Measurements from ENCODE around the gene CFAP46.

CFAP46 gene

DNA sequence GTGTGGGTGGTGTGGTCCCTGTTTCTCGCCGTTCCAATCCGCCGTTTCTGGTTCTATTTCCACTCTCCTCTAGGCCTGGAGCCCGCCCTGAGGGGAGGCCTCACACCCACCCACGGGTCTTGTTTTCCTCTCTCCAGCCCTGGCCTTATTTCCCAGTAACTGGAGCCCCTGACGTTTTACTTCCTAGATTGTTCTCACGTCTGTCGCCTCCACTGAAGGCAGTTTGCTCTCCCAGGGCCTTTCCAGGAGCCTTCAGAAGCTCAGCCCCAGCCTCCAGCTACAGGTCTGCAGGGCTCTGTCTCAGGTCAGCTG lies 30.6 kb downstream of the CFAP46 start:
- no peak for TF ChIP-seq TAF1 (IDR thresholded peaks at IDR 0.05; ENCODE audit: borderline replicate concordance, insufficient read depth, low read length)
- TF ChIP-seq, protein P1, sequence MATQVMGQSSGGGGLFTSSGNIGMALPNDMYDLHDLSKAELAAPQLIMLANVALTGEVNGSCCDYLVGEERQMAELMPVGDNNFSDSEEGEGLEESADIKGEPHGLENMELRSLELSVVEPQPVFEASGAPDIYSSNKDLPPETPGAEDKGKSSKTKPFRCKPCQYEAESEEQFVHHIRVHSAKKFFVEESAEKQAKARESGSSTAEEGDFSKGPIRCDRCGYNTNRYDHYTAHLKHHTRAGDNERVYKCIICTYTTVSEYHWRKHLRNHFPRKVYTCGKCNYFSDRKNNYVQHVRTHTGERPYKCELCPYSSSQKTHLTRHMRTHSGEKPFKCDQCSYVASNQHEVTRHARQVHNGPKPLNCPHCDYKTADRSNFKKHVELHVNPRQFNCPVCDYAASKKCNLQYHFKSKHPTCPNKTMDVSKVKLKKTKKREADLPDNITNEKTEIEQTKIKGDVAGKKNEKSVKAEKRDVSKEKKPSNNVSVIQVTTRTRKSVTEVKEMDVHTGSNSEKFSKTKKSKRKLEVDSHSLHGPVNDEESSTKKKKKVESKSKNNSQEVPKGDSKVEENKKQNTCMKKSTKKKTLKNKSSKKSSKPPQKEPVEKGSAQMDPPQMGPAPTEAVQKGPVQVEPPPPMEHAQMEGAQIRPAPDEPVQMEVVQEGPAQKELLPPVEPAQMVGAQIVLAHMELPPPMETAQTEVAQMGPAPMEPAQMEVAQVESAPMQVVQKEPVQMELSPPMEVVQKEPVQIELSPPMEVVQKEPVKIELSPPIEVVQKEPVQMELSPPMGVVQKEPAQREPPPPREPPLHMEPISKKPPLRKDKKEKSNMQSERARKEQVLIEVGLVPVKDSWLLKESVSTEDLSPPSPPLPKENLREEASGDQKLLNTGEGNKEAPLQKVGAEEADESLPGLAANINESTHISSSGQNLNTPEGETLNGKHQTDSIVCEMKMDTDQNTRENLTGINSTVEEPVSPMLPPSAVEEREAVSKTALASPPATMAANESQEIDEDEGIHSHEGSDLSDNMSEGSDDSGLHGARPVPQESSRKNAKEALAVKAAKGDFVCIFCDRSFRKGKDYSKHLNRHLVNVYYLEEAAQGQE (IDR thresholded peaks at IDR 0.05; ENCODE audit: insufficient read depth in 1 of 2, low read depth in 2 of 2, low read length in 2 of 2): no peak
- TF ChIP-seq POLR2AphosphoS5 (IDR thresholded peaks at IDR 0.05; ENCODE audit: low read depth, low read length): no peak
- TF ChIP-seq SIN3A (IDR thresholded peaks at IDR 0.05; ENCODE audit: borderline replicate concordance, insufficient read depth, low read length): no peak
- no peak for TF ChIP-seq FOXP2 (optimal IDR thresholded peaks at IDR 0.05; ENCODE audit: borderline replicate concordance, extremely low read depth, extremely low read length, insufficient read depth)

DNA sequence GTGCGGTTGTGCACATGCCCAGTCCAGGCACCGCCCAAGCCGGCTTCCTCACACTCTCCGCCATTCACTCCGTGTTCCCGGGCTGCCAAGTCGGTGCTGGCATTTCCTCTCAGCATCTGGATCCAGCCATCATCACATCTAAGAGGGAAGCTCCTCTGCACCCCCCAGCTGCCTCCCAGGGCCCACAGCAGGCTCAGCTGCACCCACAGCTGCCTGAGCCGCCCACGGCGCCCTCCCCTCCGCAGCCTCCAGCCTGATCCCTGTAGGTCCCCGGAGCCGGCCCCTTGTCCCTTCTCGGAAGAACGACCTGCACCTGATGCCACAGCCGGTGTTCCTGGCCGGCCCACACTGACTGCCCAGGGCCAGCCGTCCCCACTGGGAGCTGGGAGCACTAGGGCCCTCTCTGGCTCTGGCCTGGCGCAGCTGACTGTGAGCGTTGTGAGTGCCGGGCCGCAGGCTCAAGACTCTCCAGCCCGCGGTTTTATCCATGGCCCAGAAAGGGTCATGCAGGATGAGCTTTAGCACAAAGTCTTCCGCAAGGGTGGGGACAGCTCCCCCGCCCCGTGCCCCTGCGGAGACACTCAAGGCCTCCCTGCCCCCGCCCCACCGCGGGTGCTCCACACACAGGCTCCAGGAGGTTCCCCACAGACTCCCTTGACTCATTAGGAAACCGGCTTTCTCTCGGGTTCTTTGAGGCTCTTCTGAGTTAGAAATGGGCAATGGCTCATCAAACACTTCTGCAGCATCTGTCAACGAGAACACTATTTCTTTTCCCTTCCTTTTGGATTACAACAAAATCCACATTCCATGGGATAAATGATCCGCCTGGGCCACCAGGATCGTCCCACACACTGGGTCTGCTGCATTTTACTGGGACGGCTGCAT lies 31.2 kb downstream of the CFAP46 start:
- TF ChIP-seq SIN3A (IDR thresholded peaks at IDR 0.05; ENCODE audit: borderline replicate concordance, insufficient read depth, low read length): no peak
- TF ChIP-seq FOXP2 (optimal IDR thresholded peaks at IDR 0.05; ENCODE audit: borderline replicate concordance, extremely low read depth, extremely low read length, insufficient read depth): no peak
- TF ChIP-seq POLR2AphosphoS5 (IDR thresholded peaks at IDR 0.05; ENCODE audit: low read depth, low read length): no peak
- TF ChIP-seq, protein P1 (IDR thresholded peaks at IDR 0.05; ENCODE audit: insufficient read depth in 1 of 2, low read depth in 2 of 2, low read length in 2 of 2): no peak
- TF ChIP-seq TAF1 (IDR thresholded peaks at IDR 0.05; ENCODE audit: borderline replicate concordance, insufficient read depth, low read length): no peak

DNA sequence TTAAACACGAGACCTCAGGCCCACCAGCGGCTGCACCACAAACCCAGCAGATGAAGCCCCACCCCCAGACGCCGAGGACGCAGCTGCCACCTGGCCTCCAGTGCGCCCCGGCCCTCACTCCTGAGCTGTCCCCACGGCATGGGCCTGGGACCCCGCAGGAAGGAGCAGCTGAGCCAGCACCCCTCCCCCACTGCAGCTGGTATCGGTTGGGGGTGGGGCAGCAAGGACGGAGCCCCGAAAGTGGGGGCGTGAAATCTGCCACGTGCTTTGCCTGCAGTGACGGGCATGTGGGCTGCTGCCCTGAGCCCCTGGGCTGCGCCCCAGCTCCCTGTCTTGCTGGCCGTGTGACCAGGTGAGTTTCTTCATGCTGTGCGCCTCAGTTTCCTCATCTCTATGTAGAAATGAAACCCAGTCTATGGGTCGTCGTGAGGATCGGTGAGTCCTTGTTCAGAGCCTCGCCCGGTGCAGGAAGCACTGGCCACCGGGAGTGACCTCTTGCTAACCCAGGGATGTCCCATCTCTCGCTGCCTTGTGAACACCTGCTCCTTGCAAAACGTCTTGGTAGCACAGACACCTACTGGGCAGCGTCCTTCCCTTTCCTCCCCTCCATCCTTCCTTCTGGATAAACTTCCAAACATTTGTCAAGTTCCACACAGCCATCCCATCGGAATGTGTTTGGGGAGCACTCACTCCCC lies 32.0 kb downstream of the CFAP46 start:
- TF ChIP-seq SIN3A (IDR thresholded peaks at IDR 0.05; ENCODE audit: borderline replicate concordance, insufficient read depth, low read length) (no peak), TAF1 (IDR thresholded peaks at IDR 0.05; ENCODE audit: borderline replicate concordance, insufficient read depth, low read length) (no peak), POLR2AphosphoS5 (IDR thresholded peaks at IDR 0.05; ENCODE audit: low read depth, low read length) (no peak), FOXP2 (optimal IDR thresholded peaks at IDR 0.05; ENCODE audit: borderline replicate concordance, extremely low read depth, extremely low read length, insufficient read depth) (no peak)
- TF ChIP-seq, protein P1 (IDR thresholded peaks at IDR 0.05; ENCODE audit: insufficient read depth in 1 of 2, low read depth in 2 of 2, low read length in 2 of 2): no peak

DNA sequence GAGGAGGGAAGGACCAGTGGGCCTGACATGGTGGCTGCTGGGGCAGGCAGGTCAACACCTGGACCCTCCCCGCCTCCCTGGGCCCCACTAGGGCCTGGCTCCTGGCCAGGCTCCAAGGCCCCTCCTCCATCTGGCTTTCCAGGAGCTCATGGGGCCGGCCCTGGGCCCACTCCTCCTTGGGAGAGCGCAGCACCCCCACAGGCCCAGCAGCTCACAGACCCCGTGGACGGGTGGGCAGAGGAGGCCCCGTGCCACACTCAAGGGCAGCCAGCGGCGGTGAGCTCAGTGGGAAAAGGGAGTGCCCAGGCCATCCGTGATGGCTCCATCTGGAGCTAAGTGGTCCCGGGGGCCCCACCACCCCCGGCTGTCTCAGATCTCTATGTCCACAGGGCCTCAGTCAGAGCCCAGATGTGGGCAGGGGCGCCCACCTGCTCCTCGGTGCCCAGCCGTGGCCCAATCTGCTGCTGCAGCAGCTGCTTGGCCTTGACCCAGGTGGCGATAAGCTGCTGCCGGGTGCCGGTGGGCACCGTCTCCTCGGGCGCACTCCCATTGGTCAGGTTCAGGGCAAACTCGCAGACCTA lies 32.8 kb downstream of the CFAP46 start:
- no peak for TF ChIP-seq FOXP2 (optimal IDR thresholded peaks at IDR 0.05; ENCODE audit: borderline replicate concordance, extremely low read depth, extremely low read length, insufficient read depth)

DNA sequence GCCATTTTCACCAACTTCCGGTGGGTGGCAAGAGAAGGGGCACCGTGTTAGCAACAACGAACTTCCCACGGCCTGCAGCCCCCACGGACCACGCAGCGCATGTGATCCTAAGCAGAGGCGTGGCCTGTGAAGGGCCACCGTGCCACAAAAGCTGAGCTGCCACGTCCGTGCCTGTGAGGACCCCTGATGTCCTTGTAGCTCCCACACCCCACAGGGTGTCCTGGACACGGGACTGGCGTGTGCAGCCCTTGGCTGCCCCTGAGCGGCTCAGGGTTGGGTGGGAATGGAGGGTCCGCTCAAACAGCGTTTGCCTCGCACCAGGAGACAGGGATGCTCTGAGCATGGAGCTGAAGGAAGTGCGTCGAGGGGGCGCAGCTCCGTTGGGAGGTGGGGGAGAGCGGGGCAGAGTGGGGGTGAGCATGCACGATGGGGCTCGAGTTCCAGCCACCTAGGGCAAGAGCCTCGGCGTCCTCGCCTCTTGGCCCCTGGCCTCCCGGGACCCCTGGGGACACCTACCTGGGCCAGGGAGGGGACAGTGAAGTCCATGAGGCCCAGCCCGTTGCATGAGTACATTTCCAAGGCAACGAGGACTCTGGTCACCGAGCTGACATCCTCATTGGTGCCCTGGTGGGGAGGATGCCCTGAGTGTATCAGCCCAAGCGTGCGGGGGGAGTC lies 33.6 kb downstream of the CFAP46 start:
- TF ChIP-seq TAF1 (IDR thresholded peaks at IDR 0.05; ENCODE audit: borderline replicate concordance, insufficient read depth, low read length) (no peak), SIN3A (IDR thresholded peaks at IDR 0.05; ENCODE audit: borderline replicate concordance, insufficient read depth, low read length) (no peak), FOXP2 (optimal IDR thresholded peaks at IDR 0.05; ENCODE audit: borderline replicate concordance, extremely low read depth, extremely low read length, insufficient read depth) (no peak), POLR2AphosphoS5 (IDR thresholded peaks at IDR 0.05; ENCODE audit: low read depth, low read length) (no peak)
- TF ChIP-seq, protein P1 (IDR thresholded peaks at IDR 0.05; ENCODE audit: insufficient read depth in 1 of 2, low read depth in 2 of 2, low read length in 2 of 2): no peak
